Measurements from ENCODE around the gene ZNF549.

Gene ZNF549

DNA sequence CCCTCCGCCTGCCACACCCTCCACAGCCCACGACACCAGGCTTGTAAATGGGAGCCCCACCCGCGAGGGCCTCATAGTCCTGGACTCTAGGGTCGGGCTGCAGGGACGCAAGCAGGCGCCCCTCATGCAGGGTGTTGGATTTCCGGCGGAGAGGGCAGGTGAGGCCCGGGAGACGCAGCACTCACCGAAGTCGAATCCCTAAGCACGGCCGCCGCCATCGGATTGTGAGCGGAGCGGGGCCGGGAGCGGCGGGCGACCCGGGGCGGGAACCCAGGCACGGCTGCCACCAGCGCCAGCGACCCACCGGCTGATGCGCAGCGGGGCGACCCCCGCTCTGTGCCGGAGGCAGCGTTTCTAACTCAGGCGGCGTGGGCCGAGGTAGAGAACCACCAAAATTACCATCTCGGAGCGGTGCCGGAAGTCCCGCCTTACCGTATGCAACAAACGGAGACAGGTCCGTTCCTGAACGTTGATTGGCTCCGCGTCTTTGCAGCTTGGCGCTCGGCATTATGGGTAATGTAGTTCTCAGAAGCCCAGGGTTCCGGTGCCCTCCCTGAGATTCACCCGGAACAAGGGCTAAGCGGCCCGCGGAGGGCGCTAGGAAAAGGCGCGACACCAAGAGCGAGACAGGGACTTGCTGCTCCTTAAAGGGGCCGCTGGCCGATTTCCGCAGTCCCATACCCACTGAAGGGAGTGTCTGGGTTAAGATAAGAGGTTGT, 51.5 kb downstream of the ZNF549 start, which contains the start of gene ZNF416 (continued):
- TF ChIP-seq, protein P1, sequence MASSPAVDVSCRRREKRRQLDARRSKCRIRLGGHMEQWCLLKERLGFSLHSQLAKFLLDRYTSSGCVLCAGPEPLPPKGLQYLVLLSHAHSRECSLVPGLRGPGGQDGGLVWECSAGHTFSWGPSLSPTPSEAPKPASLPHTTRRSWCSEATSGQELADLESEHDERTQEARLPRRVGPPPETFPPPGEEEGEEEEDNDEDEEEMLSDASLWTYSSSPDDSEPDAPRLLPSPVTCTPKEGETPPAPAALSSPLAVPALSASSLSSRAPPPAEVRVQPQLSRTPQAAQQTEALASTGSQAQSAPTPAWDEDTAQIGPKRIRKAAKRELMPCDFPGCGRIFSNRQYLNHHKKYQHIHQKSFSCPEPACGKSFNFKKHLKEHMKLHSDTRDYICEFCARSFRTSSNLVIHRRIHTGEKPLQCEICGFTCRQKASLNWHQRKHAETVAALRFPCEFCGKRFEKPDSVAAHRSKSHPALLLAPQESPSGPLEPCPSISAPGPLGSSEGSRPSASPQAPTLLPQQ (tag by site-specific recombination; IDR thresholded peaks at IDR 0.05) = peak; percentile 79
- TF ChIP-seq ZNF221 (tag by site-specific recombination; IDR thresholded peaks at IDR 0.05; ENCODE audit: borderline replicate concordance) (no peak), ZNF785 (tag by site-specific recombination; IDR thresholded peaks at IDR 0.05) (no peak), ZEB2 (tag by site-specific recombination; IDR thresholded peaks at IDR 0.05) (peak; percentile 85), ZBTB7A (tag by site-specific recombination; IDR thresholded peaks at IDR 0.05; ENCODE audit: low read depth) (no peak), BCL6B (tag by site-specific recombination; IDR thresholded peaks at IDR 0.05) (no peak), ZNF174 (tag by site-specific recombination; IDR thresholded peaks at IDR 0.05) (no peak), ZNF324 (tag by site-specific recombination; IDR thresholded peaks at IDR 0.05) (no peak), SCRT1 (tag by site-specific recombination; IDR thresholded peaks at IDR 0.05; ENCODE audit: borderline replicate concordance) (no peak), REPIN1 (tag by site-specific recombination; IDR thresholded peaks at IDR 0.05; ENCODE audit: low read depth) (no peak), ZNF239 (tag by site-specific recombination; IDR thresholded peaks at IDR 0.05) (no peak), ZNF580 (tag by site-specific recombination; IDR thresholded peaks at IDR 0.05) (peak; percentile 54), YY1 (tag by site-specific recombination; IDR thresholded peaks at IDR 0.05) (0 out of 2 replicates have a peak, but pooled peaks have one; percentile 20), PRDM2 (tag by site-specific recombination; IDR thresholded peaks at IDR 0.05; ENCODE audit: borderline replicate concordance) (no peak), ZBTB44 (tag by site-specific recombination; IDR thresholded peaks at IDR 0.05) (peak; percentile 83), ZNF133 (tag by site-specific recombination; IDR thresholded peaks at IDR 0.05) (no peak), ZNF560 (tag by site-specific recombination; IDR thresholded peaks at IDR 0.05; ENCODE audit: borderline replicate concordance) (no peak), KLF9 (tag by site-specific recombination; IDR thresholded peaks at IDR 0.05; ENCODE audit: low read depth) (peak; percentile 62; the same call in 1 of the 2 replicates), ZNF292 (tag by site-specific recombination; IDR thresholded peaks at IDR 0.05; ENCODE audit: borderline replicate concordance, low read depth) (no peak), ZNF341 (tag by site-specific recombination; IDR thresholded peaks at IDR 0.05; ENCODE audit: low read depth) (no peak), HIC1 (tag by site-specific recombination; IDR thresholded peaks at IDR 0.05) (peak; percentile 69; the same call in 1 of the 2 replicates), MZF1 (tag by site-specific recombination; IDR thresholded peaks at IDR 0.05; ENCODE audit: borderline replicate concordance) (peak; percentile 13; the same call in 1 of the 2 replicates), SP2 (tag by site-specific recombination; IDR thresholded peaks at IDR 0.05) (peak; percentile 86)
- TF ChIP-seq, protein P2, sequence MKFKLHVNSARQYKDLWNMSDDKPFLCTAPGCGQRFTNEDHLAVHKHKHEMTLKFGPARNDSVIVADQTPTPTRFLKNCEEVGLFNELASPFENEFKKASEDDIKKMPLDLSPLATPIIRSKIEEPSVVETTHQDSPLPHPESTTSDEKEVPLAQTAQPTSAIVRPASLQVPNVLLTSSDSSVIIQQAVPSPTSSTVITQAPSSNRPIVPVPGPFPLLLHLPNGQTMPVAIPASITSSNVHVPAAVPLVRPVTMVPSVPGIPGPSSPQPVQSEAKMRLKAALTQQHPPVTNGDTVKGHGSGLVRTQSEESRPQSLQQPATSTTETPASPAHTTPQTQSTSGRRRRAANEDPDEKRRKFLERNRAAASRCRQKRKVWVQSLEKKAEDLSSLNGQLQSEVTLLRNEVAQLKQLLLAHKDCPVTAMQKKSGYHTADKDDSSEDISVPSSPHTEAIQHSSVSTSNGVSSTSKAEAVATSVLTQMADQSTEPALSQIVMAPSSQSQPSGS (tag by site-specific recombination; IDR thresholded peaks at IDR 0.05; ENCODE audit: low read depth) = no peak
